GM23338 (cell line): ENCODE measurements around the gene TMEM179. TPM values are rescaled to one million over a fixed set of nuclear protein-coding genes. Genes with fewer than 3 reads are reported as not detected.

ENCODE experiments used
- ATAC-seq: fragments of 200-7000 bp; cut with Tn5 transposase; 3 replicates; pipeline ENCODE4 v1.9.1; 2020
- DNase-seq: peaks from one replicate; pipeline ENCODE4 v3.0.0-alpha.2; 2015; ENCODE audit warnings: low spot score
- H2AFZ ChIP-seq: fragments of 200-600 bp; sonication (generic); 2 replicates; pipeline ENCODE4 v1.8.0; 2016; ENCODE audit warnings: antibody characterized with exemption, mild to moderate bottlenecking, moderate library complexity
- H3F3A ChIP-seq: fragments of 200-600 bp; sonication (generic); replicated peaks from 2 replicates; pipeline ENCODE4 v1.8.0; 2017; ENCODE audit warnings: antibody characterized with exemption, mixed run types, low read depth
- H3K27ac ChIP-seq: fragments of 200-600 bp; sonication (generic); 2 replicates; pipeline ENCODE4 v1.6.1; 2016; ENCODE audit warnings: low read depth
- H3K27me3 ChIP-seq: fragments of 200-600 bp; sonication (generic); 2 replicates; pipeline ENCODE4 v1.8.0; 2016; ENCODE audit warnings: mild to moderate bottlenecking, mixed run types, moderate library complexity; ENCODE audit not compliant: insufficient read depth
- H3K36me3 ChIP-seq: fragments of 200-600 bp; sonication (generic); 2 replicates; pipeline ENCODE4 v1.8.0; 2016; ENCODE audit warnings: mild to moderate bottlenecking; ENCODE audit not compliant: insufficient read depth
- H3K4me1 ChIP-seq: fragments of 200-600 bp; sonication (generic); 2 replicates; pipeline ENCODE4 v1.8.0; 2016; ENCODE audit warnings: mild to moderate bottlenecking, moderate library complexity; ENCODE audit not compliant: insufficient read depth
- H3K4me2 ChIP-seq: fragments of 200-600 bp; sonication (generic); 2 replicates; pipeline ENCODE4 v1.7.1; 2017; ENCODE audit warnings: mixed run types
- H3K4me3 ChIP-seq: fragments of 200-600 bp; sonication (generic); 2 replicates; pipeline ENCODE4 v1.6.1; 2016; ENCODE audit warnings: mixed run types
- H3K79me2 ChIP-seq: fragments of 200-600 bp; sonication (generic); replicated peaks from 2 replicates; pipeline ENCODE4 v1.8.0; 2017; ENCODE audit warnings: mild to moderate bottlenecking; ENCODE audit not compliant: insufficient read depth
- H3K9me2 ChIP-seq: fragments of 200-600 bp; sonication (generic); 2 replicates; pipeline ENCODE4 v1.8.0; 2017; ENCODE audit not compliant: insufficient read depth
- H4K20me1 ChIP-seq: fragments of 200-600 bp; sonication (generic); replicated peaks from 2 replicates; pipeline ENCODE4 v1.8.0; 2017; ENCODE audit warnings: mild to moderate bottlenecking; ENCODE audit not compliant: insufficient read depth
- H3K27ac Mint-ChIP-seq: 2 replicates; pipeline ENCODE4 v1.8.0; 2020; ENCODE audit warnings: inconsistent platforms, mild to moderate bottlenecking, moderate library complexity, mixed read lengths
- H3K27me3 Mint-ChIP-seq: 3 replicates; pipeline ENCODE4 v1.8.0; 2022; ENCODE audit warnings: low read depth, mild to moderate bottlenecking, moderate library complexity, mixed read lengths, inconsistent platforms; ENCODE audit not compliant: insufficient read depth, poor library complexity
- H3K36me3 Mint-ChIP-seq: 3 replicates; pipeline ENCODE4 v1.8.0; 2021; ENCODE audit warnings: low read depth, mild to moderate bottlenecking, inconsistent platforms, moderate library complexity, mixed read lengths
- H3K4me1 Mint-ChIP-seq: 3 replicates; pipeline ENCODE4 v1.8.0; 2020; ENCODE audit warnings: mild to moderate bottlenecking, inconsistent platforms, mixed read lengths
- H3K4me3 Mint-ChIP-seq: 3 replicates; pipeline ENCODE4 v1.8.0; 2021; ENCODE audit warnings: moderate library complexity, mild to moderate bottlenecking, inconsistent platforms, mixed read lengths
- H3K9me3 Mint-ChIP-seq: 3 replicates; pipeline ENCODE4 v1.8.0; 2020; ENCODE audit warnings: moderate library complexity, mild to moderate bottlenecking, inconsistent platforms, mixed read lengths
- EZH2phosphoT487 ChIP-seq: fragments of 200-600 bp; sonication (generic); IDR thresholded peaks from one replicate; pipeline ENCODE4 v1.8.1; 2018; ENCODE audit warnings: antibody characterized with exemption; ENCODE audit not compliant: unreplicated experiment
- JUNB ChIP-seq: IDR thresholded peaks from one replicate; pipeline ENCODE4 v1.6.1; 2016; ENCODE audit warnings: antibody characterized with exemption; ENCODE audit not compliant: unreplicated experiment
- NANOG ChIP-seq: IDR thresholded peaks from 2 replicates; pipeline ENCODE4 v1.6.1; 2016; ENCODE audit warnings: antibody characterized with exemption, borderline replicate concordance
- ZNF331 ChIP-seq: fragments of 250-450 bp; sonication (Bioruptor Pico); IDR thresholded peaks from 2 replicates; pipeline ENCODE4 v1.5.0; 2020; ENCODE audit warnings: low read depth, mild to moderate bottlenecking, moderate library complexity
- ZNF462 ChIP-seq: fragments of 250-450 bp; sonication (Bioruptor Pico); IDR thresholded peaks from 2 replicates; pipeline ENCODE4 v1.5.0; 2020; ENCODE audit warnings: mild to moderate bottlenecking, moderate library complexity
- polyA plus RNA-seq: library from polyadenylated mRNA; unstranded; fragments of >200 nt; fragmentation: Nextera tagmentation; extraction: Ambion mirVana; gene quantifications from 2 replicates; pipeline ENCODE4 v1.2.1, GENCODE V29; 2016
- total RNA-seq: library from RNA; depleted of rRNA; stranded (reverse); fragments of >200 nt; shearing (Covaris generic); gene quantifications from 2 replicates; pipeline ENCODE4 v1.2.3, GENCODE V29; 2014
- TF ChIP-seq, protein P1 (sequence below): IDR thresholded peaks from one replicate; pipeline ENCODE4 v1.6.1; 2018; ENCODE audit warnings: antibody characterized with exemption; ENCODE audit not compliant: unreplicated experiment

TMEM179 gene
- total and polyA plus RNA-seq, 2 experiments from 2014 or later: 1.0 to 4.8 TPM

DNA sequence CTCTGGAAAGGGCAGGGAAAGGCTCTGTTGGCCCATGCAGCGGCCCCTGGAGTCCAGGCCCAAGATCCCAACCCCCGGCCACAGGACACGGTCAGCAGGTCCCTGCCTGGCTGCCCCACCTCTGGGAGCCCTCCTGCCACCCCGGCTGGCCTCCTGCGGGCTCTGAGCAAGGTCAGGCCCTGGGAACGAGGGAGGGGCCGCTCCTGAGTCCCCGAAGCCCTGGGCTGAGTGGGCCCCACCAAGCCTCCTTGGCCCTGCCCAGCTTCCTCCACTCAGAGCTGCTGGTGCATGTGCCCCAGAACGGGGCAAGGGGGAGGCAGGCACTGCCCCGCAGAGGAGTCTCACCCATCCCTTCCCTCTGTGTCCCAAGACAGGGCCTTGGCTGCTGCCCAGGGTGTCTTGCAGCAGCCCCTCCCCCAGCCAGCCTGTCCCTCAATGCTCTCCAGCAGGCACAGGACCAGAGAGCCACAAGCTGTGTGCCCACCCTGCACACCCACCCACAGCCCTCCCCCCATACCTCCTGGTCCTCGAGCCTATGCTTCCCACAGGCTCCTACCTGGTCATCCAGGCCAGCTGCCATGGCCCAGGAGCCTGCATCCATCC, 32.4 kb downstream of the TMEM179 start:
- H3F3A ChIP-seq: no peaks in the 10 kb centered on the region
- H3K4me3 ChIP-seq: no peak overlapping the region
- H3K27me3 ChIP-seq: no peaks in the 10 kb centered on the region
- Mint-ChIP-seq H3K36me3 (no peaks in the 10 kb centered on the region), H3K27ac (no peak overlapping the region), H3K4me1 (peaks cover 3% of the 10 kb centered on the region; the same call in 1 of the 3 replicates), H3K4me3 (no peak overlapping the region), H3K27me3 (peaks cover 5% of the 10 kb centered on the region), H3K9me3 (no peaks in the 10 kb centered on the region)
- TF ChIP-seq ZNF462 (CRISPR knock-in tag): no peak
- TF ChIP-seq NANOG: no peak
- TF ChIP-seq EZH2phosphoT487: no peak
- TF ChIP-seq ZNF331 (CRISPR knock-in tag): no peak
- TF ChIP-seq, protein P1, sequence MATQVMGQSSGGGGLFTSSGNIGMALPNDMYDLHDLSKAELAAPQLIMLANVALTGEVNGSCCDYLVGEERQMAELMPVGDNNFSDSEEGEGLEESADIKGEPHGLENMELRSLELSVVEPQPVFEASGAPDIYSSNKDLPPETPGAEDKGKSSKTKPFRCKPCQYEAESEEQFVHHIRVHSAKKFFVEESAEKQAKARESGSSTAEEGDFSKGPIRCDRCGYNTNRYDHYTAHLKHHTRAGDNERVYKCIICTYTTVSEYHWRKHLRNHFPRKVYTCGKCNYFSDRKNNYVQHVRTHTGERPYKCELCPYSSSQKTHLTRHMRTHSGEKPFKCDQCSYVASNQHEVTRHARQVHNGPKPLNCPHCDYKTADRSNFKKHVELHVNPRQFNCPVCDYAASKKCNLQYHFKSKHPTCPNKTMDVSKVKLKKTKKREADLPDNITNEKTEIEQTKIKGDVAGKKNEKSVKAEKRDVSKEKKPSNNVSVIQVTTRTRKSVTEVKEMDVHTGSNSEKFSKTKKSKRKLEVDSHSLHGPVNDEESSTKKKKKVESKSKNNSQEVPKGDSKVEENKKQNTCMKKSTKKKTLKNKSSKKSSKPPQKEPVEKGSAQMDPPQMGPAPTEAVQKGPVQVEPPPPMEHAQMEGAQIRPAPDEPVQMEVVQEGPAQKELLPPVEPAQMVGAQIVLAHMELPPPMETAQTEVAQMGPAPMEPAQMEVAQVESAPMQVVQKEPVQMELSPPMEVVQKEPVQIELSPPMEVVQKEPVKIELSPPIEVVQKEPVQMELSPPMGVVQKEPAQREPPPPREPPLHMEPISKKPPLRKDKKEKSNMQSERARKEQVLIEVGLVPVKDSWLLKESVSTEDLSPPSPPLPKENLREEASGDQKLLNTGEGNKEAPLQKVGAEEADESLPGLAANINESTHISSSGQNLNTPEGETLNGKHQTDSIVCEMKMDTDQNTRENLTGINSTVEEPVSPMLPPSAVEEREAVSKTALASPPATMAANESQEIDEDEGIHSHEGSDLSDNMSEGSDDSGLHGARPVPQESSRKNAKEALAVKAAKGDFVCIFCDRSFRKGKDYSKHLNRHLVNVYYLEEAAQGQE: no peak
- no peak for TF ChIP-seq JUNB
- no peak for ATAC-seq
- no peaks in the 10 kb centered on the region for H3K79me2 ChIP-seq
- no peaks in the 10 kb centered on the region for H3K4me1 ChIP-seq
- no peaks in the 10 kb centered on the region for H3K9me2 ChIP-seq
- H4K20me1 ChIP-seq: no peaks in the 10 kb centered on the region
- H3K4me2 ChIP-seq: no peak overlapping the region
- no peaks in the 10 kb centered on the region for H3K36me3 ChIP-seq
- no peak overlapping the region for H2AFZ ChIP-seq
- DNase-seq: no peak
- no peak overlapping the region for H3K27ac ChIP-seq
